ENCODE results near the gene CELF3. TPM values are rescaled to one million over a fixed set of nuclear protein-coding genes. Genes with fewer than 3 reads are reported as not detected.

The CELF3 gene
- total and polyA plus RNA-seq, 2 of the 13 experiments (the other 11 are each of a cell fraction or from before 2014, with no cell fraction given) = not detected

DNA sequence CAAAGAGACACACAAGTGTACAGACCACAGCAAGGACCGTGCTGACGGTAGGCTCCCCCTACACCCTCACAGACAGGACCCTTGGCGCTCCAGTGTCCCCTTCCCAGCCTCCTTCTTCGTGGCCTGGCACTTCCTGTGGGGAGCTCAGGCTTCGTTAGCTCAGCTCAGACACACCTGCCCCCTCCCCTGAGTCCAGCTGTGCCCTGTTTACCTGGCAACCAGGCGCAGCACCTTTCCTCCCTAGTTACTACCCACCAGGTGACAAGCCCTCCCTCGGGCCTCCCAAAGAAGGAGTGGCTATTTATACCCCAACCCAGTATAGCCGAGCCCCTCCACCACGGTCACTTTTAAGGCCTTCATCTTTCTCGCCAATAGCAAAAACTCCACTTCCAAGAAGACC lies 4.7 kb downstream of the CELF3 start:
- TF ChIP-seq RAD51 (IDR thresholded peaks at IDR 0.05; ENCODE audit: borderline replicate concordance) (no peak), KMT2A (CRISPR knock-in tag; IDR thresholded peaks at IDR 0.05) (no peak), RBAK (CRISPR knock-in tag; IDR thresholded peaks at IDR 0.05) (no peak), SAFB2 (CRISPR knock-in tag; IDR thresholded peaks at IDR 0.05; ENCODE audit: borderline replicate concordance, low read depth) (no peak), ZC3H4 (CRISPR knock-in tag; IDR thresholded peaks at IDR 0.05; ENCODE audit: borderline replicate concordance) (no peak), ZNF230 (CRISPR knock-in tag; IDR thresholded peaks at IDR 0.05) (no peak), CBX2 (IDR thresholded peaks at IDR 0.05; ENCODE audit: low read depth, low read length) (no peak), CBX2 (CRISPR knock-in tag; IDR thresholded peaks at IDR 0.05; ENCODE audit: low read depth) (no peak)
- intact Hi-C loops (cut with micrococcal nuclease; ENCODE audit: unreplicated experiment) = no loop called here
- CTCF ChIA-PET (ENCODE audit: low intra/inter-chr PET ratio, low total read pairs) = no interaction called here
- H3K9ac ChIP-seq (ENCODE audit: insufficient read depth, low read depth, low read length) = no peak overlapping the region
- 50% methylated on average over 9 of the region's 10 CpGs for WGBS (ENCODE audit: low lambda C conversion rate)
- H2AFZ ChIP-seq (ENCODE audit: low read length) = no peak overlapping the region
- no peaks in the 10 kb centered on the region for H4K20me1 ChIP-seq (ENCODE audit: insufficient read depth, low read length)
- H3K4me3 ChIP-seq (replicated peaks in 1 of 3; ENCODE audit: insufficient read depth in 1 of 3, low read depth in 2 of 3, low read length in 3 of 3) = no peak overlapping the region
- POLR2A ChIA-PET = no interaction called here
- peaks cover 41% of the 10 kb centered on the region for H3K4me1 ChIP-seq (ENCODE audit: insufficient read depth, low read length)
- no peaks in the 10 kb centered on the region for H3K79me2 ChIP-seq (ENCODE audit: insufficient read depth, low read length)
- no peak overlapping the region for H3K27ac ChIP-seq (ENCODE audit: extremely low read length, insufficient read depth, low read length)
- BruUV-seq (replicated peaks) = no TSS peak
- H3K36me3 ChIP-seq (replicated peaks in 1 of 2; ENCODE audit: control insufficient read depth in 1 of 2, insufficient read depth in 2 of 2, low read length in 2 of 2) = no peaks in the 10 kb centered on the region
- H3K9me3 ChIP-seq (ENCODE audit: low read length) = no peaks in the 10 kb centered on the region
- no peak for DNase-seq (ENCODE audit: low spot score)
- FAIRE-seq = no peak
- no peak for ATAC-seq
- in situ Hi-C loops (cut with HindIII; ENCODE audit: extremely low pct_ligation_motif_present, low pct_unique_long_range_greater_than_20kb) = loop anchor here (10.0 kb wide), 1 partner anchor 123 kb away; the partner anchor contains the start of genes C2CD4D and RORC
- H3K27me3 ChIP-seq (ENCODE audit: control insufficient read depth in 1 of 2, insufficient read depth in 2 of 2, low read length in 2 of 2) = peaks cover 0 to 12% of the 10 kb centered on the region in 2 experiments; a peak in 3 of 5 replicates
- H3K4me2 ChIP-seq (ENCODE audit: low read depth, low read length) = no peak overlapping the region

DNA sequence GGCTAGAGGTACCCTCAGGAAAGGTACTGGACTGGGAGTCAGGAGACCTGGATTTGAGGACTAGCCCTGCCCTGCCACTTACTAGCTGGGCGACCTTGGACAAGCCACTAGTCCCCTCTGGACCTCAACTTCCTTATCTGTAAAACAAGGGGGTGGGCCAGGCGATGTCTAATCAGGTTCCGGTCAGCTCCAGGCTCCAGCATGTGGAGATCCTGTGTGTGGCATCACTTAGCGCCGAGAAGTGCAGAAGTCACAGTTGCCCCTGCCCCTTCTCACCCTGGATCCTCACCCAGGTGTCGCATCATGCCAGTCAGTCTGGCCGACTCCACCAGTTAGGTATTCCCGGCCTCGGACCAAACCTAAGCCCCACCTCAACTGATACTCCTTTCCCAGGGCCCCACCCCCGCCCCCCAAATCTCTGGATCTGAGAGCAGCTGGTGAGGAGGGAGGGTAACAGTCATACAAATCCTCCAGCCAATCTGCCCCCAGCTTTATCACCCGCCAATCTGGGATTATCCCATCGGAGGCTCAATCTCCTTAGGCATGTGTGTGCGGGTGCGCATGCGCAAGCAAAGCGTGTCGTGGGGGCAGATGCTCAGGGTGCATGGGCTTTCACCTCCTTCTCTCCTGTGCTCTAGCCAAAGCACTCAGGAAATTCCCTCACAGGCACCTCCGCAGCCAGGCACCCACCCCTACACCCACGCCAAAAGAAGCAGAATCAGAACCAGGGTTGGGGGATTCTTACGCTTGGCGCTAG lies 5.4 kb downstream of the CELF3 start:
- no peak for FAIRE-seq
- intact Hi-C loops (cut with micrococcal nuclease; ENCODE audit: unreplicated experiment) = no loop called here
- peaks cover 0 to 9% of the 10 kb centered on the region in 2 experiments; a peak in 2 of 5 replicates for H3K27me3 ChIP-seq (ENCODE audit: control insufficient read depth in 1 of 2, insufficient read depth in 2 of 2, low read length in 2 of 2)
- H4K20me1 ChIP-seq (ENCODE audit: insufficient read depth, low read length) = no peaks in the 10 kb centered on the region
- H3K4me3 ChIP-seq (replicated peaks in 1 of 3; ENCODE audit: insufficient read depth in 1 of 3, low read depth in 2 of 3, low read length in 3 of 3) = no peak overlapping the region
- BruUV-seq (replicated peaks) = no TSS peak
- H3K27ac ChIP-seq (ENCODE audit: extremely low read length, insufficient read depth, low read length) = no peak overlapping the region
- ChIA-PET POLR2A (no interaction called here), CTCF (ENCODE audit: low intra/inter-chr PET ratio, low total read pairs) (no interaction called here)
- H2AFZ ChIP-seq (ENCODE audit: low read length) = no peak overlapping the region
- in situ Hi-C loops (cut with HindIII; ENCODE audit: extremely low pct_ligation_motif_present, low pct_unique_long_range_greater_than_20kb) = loop anchor here (10.0 kb wide), 1 partner anchor 124 kb away; the partner anchor contains the start of genes C2CD4D and RORC
- H3K79me2 ChIP-seq (ENCODE audit: insufficient read depth, low read length) = no peaks in the 10 kb centered on the region
- no peak for DNase-seq (ENCODE audit: low spot score)
- 77% methylated on average over 12 of the region's 21 CpGs for WGBS (ENCODE audit: low lambda C conversion rate)
- H3K4me1 ChIP-seq (ENCODE audit: insufficient read depth, low read length) = peaks cover 44% of the 10 kb centered on the region
- no peak overlapping the region for H3K4me2 ChIP-seq (ENCODE audit: low read depth, low read length)
- no peaks in the 10 kb centered on the region for H3K36me3 ChIP-seq (replicated peaks in 1 of 2; ENCODE audit: control insufficient read depth in 1 of 2, insufficient read depth in 2 of 2, low read length in 2 of 2)
- ATAC-seq = no peak
- no peaks in the 10 kb centered on the region for H3K9me3 ChIP-seq (ENCODE audit: low read length)
- H3K9ac ChIP-seq (ENCODE audit: insufficient read depth, low read depth, low read length) = no peak overlapping the region
- TF ChIP-seq ZNF234 (CRISPR knock-in tag; conservative IDR thresholded peaks at IDR 0.05) (no peak), IKZF4 (CRISPR knock-in tag; IDR thresholded peaks at IDR 0.05; ENCODE audit: borderline replicate concordance, low read depth, not compliant biosample characterization) (no peak), JUNB (CRISPR knock-in tag; IDR thresholded peaks at IDR 0.05; ENCODE audit: borderline replicate concordance) (no peak), ZFP36L2 (CRISPR knock-in tag; IDR thresholded peaks at IDR 0.05) (no peak)
- TF ChIP-seq, protein P1, sequence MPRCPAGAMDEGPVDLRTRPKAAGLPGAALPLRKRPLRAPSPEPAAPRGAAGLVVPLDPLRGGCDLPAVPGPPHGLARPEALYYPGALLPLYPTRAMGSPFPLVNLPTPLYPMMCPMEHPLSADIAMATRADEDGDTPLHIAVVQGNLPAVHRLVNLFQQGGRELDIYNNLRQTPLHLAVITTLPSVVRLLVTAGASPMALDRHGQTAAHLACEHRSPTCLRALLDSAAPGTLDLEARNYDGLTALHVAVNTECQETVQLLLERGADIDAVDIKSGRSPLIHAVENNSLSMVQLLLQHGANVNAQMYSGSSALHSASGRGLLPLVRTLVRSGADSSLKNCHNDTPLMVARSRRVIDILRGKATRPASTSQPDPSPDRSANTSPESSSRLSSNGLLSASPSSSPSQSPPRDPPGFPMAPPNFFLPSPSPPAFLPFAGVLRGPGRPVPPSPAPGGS (CRISPR knock-in tag; IDR thresholded peaks at IDR 0.05) = no peak
